K562 (cell line): Measurements from ENCODE around the gene CELSR1. TPM values are rescaled to one million over a fixed set of nuclear protein-coding genes. Genes with fewer than 3 reads are reported as not detected.

Source experiments
- ARID2 ChIP-seq: fragments of 450-650 bp; IDR thresholded peaks from 2 replicates; pipeline ENCODE4 v1.6.1; 2017; ENCODE audit warnings: antibody characterized with exemption, mild to moderate bottlenecking
- E2F4 ChIP-seq: sonication (generic); formaldehyde crosslinking; IDR thresholded peaks from 2 replicates; pipeline ENCODE4 v1.8.0; 2022; ENCODE audit warnings: mild to moderate bottlenecking, low read depth, missing genetic modification reagents
- FOXA3 ChIP-seq, 2 experiments: fragments of 450-650 bp in 1 of 2; sonication (generic) in 1 of 2; formaldehyde crosslinking; IDR thresholded peaks in 1 of 2; conservative IDR thresholded peaks in 1 of 2; 2 replicates each; pipeline versions ENCODE4 v1.4.0 to v1.8.0; 2020 to 2022; ENCODE audit warnings: mild to moderate bottlenecking in 2 of 2, missing genetic modification reagents in 1 of 2
- KLF16 ChIP-seq: IDR thresholded peaks from 2 replicates; pipeline ENCODE4 v1.6.1; 2016; ENCODE audit warnings: antibody characterized with exemption
- MED1 ChIP-seq: sonication (generic); formaldehyde crosslinking; IDR thresholded peaks from 2 replicates; pipeline ENCODE4 v1.8.1; 2023; ENCODE audit warnings: missing genetic modification reagents, borderline replicate concordance
- MLLT1 ChIP-seq, 2 experiments: fragments of 450-650 bp; IDR thresholded peaks; 2 replicates each; pipeline ENCODE4 v1.6.1; 2016
- PRDM10 ChIP-seq: fragments of 450-650 bp; IDR thresholded peaks from 2 replicates; pipeline ENCODE4 v1.6.1; 2018; ENCODE audit not compliant: partially characterized antibody
- PURB ChIP-seq: sonication (generic); formaldehyde crosslinking; IDR thresholded peaks from 2 replicates; pipeline ENCODE4 v1.9.0; 2021; ENCODE audit warnings: low read depth, mild to moderate bottlenecking, missing genetic modification reagents
- TAF1 ChIP-seq: IDR thresholded peaks from 2 replicates; pipeline ENCODE4 v1.6.1; 2011; ENCODE audit warnings: mild to moderate bottlenecking, low read length, moderate library complexity; ENCODE audit not compliant: insufficient read depth, control insufficient read depth, severe bottlenecking; ENCODE audit errors: extremely low read depth
- ZNF764 ChIP-seq: fragments of 250-450 bp; sonication (Bioruptor Pico); IDR thresholded peaks from 2 replicates; pipeline ENCODE4 v1.4.0; 2020; ENCODE audit warnings: low read depth, mild to moderate bottlenecking, moderate library complexity
- polyA plus RNA-seq, 8 experiments: library from polyadenylated mRNA; depleted of rRNA in 4 of 8; stranded (reverse) in 5 of 8; unstranded in 3 of 8; fragments of >200 nt; fragmentation: Nextera tagmentation in 2 of 8; fragmentation: Illumina TruSeq in 1 of 8; extraction: Ambion mirVana in 2 of 8; extraction: Trizol in 1 of 8; gene quantifications; 2 replicates each; pipeline versions ENCODE4 v1.2.1 to v1.2.3, GENCODE V29; 2011 to 2014; ENCODE audit warnings: inconsistent platforms in 1 of 8, missing spikeins in 1 of 8
- total RNA-seq, 7 experiments: library from RNA; depleted of rRNA in 6 of 7; stranded (reverse); fragments of >200 nt in 6 of 7; fragmentation: Illumina TruSeq in 2 of 7; extraction: Trizol in 2 of 7; gene quantifications; 2 replicates each; pipeline versions ENCODE4 v1.2.1 to v1.2.3, GENCODE V29; 2011 to 2021; ENCODE audit warnings: low replicate concordance in 1 of 7
- TF ChIP-seq, protein P1 (sequence below), 2 experiments: fragments of 150-350 bp in 1 of 2; IDR thresholded peaks; 2 replicates each; pipeline ENCODE4 v1.6.1; 2012 to 2016; ENCODE audit warnings: low read depth in 2 of 2, low read length in 2 of 2, mild to moderate bottlenecking in 1 of 2, moderate library complexity in 1 of 2
- TF ChIP-seq, protein P2 (sequence below): fragments of 250-450 bp; sonication (Bioruptor Pico); IDR thresholded peaks from 2 replicates; pipeline ENCODE4 v1.5.0; 2021
- TF ChIP-seq, protein P3 (sequence below): fragments of 450-650 bp; formaldehyde crosslinking; IDR thresholded peaks from 2 replicates; pipeline ENCODE4 v1.4.0; 2020; ENCODE audit warnings: mild to moderate bottlenecking, mixed read lengths

Gene CELSR1
- total and polyA plus RNA-seq, 9 of the 15 experiments (the other 6 are each of a cell fraction or from before 2014, with no cell fraction given), result under 0.01 to 0.09 TPM; not detected in 7

- TF ChIP-seq MLLT1 (IDR thresholded peaks at IDR 0.05) (no peak), E2F4 (no peak), ZNF764 (CRISPR knock-in tag) (no peak), ARID2 (no peak), PRDM10 (no peak), TAF1 (peak; percentile 82), FOXA3 (CRISPR knock-in tag; conservative IDR thresholded peaks at IDR 0.05 in 1 of 2, IDR thresholded peaks at IDR 0.05 in 1 of 2) (no peak), PURB (CRISPR knock-in tag) (no peak), KLF16 (no peak), MED1 (CRISPR knock-in tag) (no peak)
- TF ChIP-seq, protein P1, sequence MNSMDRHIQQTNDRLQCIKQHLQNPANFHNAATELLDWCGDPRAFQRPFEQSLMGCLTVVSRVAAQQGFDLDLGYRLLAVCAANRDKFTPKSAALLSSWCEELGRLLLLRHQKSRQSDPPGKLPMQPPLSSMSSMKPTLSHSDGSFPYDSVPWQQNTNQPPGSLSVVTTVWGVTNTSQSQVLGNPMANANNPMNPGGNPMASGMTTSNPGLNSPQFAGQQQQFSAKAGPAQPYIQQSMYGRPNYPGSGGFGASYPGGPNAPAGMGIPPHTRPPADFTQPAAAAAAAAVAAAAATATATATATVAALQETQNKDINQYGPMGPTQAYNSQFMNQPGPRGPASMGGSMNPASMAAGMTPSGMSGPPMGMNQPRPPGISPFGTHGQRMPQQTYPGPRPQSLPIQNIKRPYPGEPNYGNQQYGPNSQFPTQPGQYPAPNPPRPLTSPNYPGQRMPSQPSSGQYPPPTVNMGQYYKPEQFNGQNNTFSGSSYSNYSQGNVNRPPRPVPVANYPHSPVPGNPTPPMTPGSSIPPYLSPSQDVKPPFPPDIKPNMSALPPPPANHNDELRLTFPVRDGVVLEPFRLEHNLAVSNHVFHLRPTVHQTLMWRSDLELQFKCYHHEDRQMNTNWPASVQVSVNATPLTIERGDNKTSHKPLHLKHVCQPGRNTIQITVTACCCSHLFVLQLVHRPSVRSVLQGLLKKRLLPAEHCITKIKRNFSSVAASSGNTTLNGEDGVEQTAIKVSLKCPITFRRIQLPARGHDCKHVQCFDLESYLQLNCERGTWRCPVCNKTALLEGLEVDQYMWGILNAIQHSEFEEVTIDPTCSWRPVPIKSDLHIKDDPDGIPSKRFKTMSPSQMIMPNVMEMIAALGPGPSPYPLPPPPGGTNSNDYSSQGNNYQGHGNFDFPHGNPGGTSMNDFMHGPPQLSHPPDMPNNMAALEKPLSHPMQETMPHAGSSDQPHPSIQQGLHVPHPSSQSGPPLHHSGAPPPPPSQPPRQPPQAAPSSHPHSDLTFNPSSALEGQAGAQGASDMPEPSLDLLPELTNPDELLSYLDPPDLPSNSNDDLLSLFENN (IDR thresholded peaks at IDR 0.05; ENCODE audit: low read depth in 2 of 2, low read length in 2 of 2), result no peak
- TF ChIP-seq, protein P2, sequence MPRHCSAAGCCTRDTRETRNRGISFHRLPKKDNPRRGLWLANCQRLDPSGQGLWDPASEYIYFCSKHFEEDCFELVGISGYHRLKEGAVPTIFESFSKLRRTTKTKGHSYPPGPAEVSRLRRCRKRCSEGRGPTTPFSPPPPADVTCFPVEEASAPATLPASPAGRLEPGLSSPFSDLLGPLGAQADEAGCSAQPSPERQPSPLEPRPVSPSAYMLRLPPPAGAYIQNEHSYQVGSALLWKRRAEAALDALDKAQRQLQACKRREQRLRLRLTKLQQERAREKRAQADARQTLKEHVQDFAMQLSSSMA, result no peak
- TF ChIP-seq, protein P3, sequence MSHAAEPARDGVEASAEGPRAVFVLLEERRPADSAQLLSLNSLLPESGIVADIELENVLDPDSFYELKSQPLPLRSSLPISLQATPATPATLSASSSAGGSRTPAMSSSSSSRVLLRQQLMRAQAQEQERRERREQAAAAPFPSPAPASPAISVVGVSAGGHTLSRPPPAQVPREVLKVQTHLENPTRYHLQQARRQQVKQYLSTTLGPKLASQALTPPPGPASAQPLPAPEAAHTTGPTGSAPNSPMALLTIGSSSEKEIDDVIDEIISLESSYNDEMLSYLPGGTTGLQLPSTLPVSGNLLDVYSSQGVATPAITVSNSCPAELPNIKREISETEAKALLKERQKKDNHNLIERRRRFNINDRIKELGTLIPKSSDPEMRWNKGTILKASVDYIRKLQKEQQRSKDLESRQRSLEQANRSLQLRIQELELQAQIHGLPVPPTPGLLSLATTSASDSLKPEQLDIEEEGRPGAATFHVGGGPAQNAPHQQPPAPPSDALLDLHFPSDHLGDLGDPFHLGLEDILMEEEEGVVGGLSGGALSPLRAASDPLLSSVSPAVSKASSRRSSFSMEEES (CRISPR knock-in tag), result no peak
Measured at GRCh38 chr22:46335201-46336118, 202.0 kb downstream of the CELSR1 start, which contains the start of gene TRMU (continued).
